HT-29 (cell line): ENCODE results near the gene CACNA1C. TPM values are rescaled to one million over a fixed set of nuclear protein-coding genes. Genes with fewer than 3 reads are reported as not detected.

Experiments used
- DNase-seq: peaks from one replicate; pipeline ENCODE4 v3.0.0-alpha.2; 2015; ENCODE audit warnings: low spot score
- total RNA-seq: library from RNA; depleted of rRNA; stranded (reverse); fragments of >200 nt; shearing (Covaris generic); gene quantifications from 2 replicates; pipeline ENCODE4 v1.2.3, GENCODE V29; 2014

CACNA1C gene
- total RNA-seq, 1 experiment from 2014 or later, result under 0.01 TPM

GRCh38 chr12:2034633-2035430 lies 18.0 kb upstream of the CACNA1C start:
- DNase-seq, result peak; percentile 77

GRCh38 chr12:2035431-2036055 lies 17.2 kb upstream of the CACNA1C start:
- no peak for DNase-seq

- no peak for DNase-seq
Measured at GRCh38 chr12:2039034-2039433, 13.8 kb upstream of the CACNA1C start.

GRCh38 chr12:2043054-2043453 lies 9.7 kb upstream of the CACNA1C start:
- no peak for DNase-seq

GRCh38 chr12:2044165-2044564 lies 8.6 kb upstream of the CACNA1C start:
- DNase-seq, result no peak

GRCh38 chr12:2046957-2047356 lies 5.8 kb upstream of the CACNA1C start:
- no peak for DNase-seq

GRCh38 chr12:2047752-2048151 lies 5.0 kb upstream of the CACNA1C start:
- DNase-seq, result no peak

- DNase-seq, result no peak
Measured at GRCh38 chr12:2049604-2050540, 2.9 kb upstream of the CACNA1C start.

GRCh38 chr12:2051700-2052621 lies 826 bp upstream of the CACNA1C start:
- DNase-seq, result no peak

- no peak for DNase-seq
Measured at GRCh38 chr12:2053691-2054090, 904 bp downstream of the CACNA1C start.

GRCh38 chr12:2054091-2055018 lies 1.6 kb downstream of the CACNA1C start:
- no peak for DNase-seq

GRCh38 chr12:2057041-2057794 lies 4.4 kb downstream of the CACNA1C start:
- peak; percentile 56 for DNase-seq

GRCh38 chr12:2057795-2058408 lies 5.1 kb downstream of the CACNA1C start:
- DNase-seq, result no peak

GRCh38 chr12:2058837-2059236 lies 6.0 kb downstream of the CACNA1C start:
- DNase-seq, result no peak

GRCh38 chr12:2061402-2061801 lies 8.6 kb downstream of the CACNA1C start:
- DNase-seq, result no peak

- no peak for DNase-seq
Measured at GRCh38 chr12:2064071-2064507, 11.3 kb downstream of the CACNA1C start.

GRCh38 chr12:2068653-2069052 lies 15.9 kb downstream of the CACNA1C start:
- no peak for DNase-seq

GRCh38 chr12:2070440-2071045 lies 17.8 kb downstream of the CACNA1C start:
- DNase-seq, result no peak
